ENCODE measurements around the gene SVEP1. TPM values are rescaled to one million over a fixed set of nuclear protein-coding genes. Genes with fewer than 3 reads are reported as not detected.

The SVEP1 gene
- total RNA-seq, 2 donors from 2014 or later: not detected

- Mint-ChIP-seq H3K4me1 (ENCODE audit: low read depth) (no peaks in the 10 kb centered on the region), H3K4me3 (no peak overlapping the region), H3K27me3 (ENCODE audit: low read depth) (no peaks in the 10 kb centered on the region)
Observed at GRCh38 chr9:110599468-110599867, 19.9 kb upstream of the SVEP1 start.

GRCh38 chr9:110592044-110592830 lies 12.7 kb upstream of the SVEP1 start:
- no peaks in the 10 kb centered on the region for H3K36me3 Mint-ChIP-seq (ENCODE audit: insufficient read depth in 2 of 2)
- ATAC-seq (replicated peaks in 1 of 2) (no peak), DNase-seq (no peak)
- H3K9me3 Mint-ChIP-seq: peaks cover 2 to 6% of the 10 kb centered on the region in 2 donors
- H3K27ac Mint-ChIP-seq: no peak overlapping the region
- H3K4me1 Mint-ChIP-seq (ENCODE audit: low read depth): no peaks in the 10 kb centered on the region
- no peaks in the 10 kb centered on the region for H3K27me3 Mint-ChIP-seq (ENCODE audit: low read depth)
- H3K4me3 Mint-ChIP-seq: no peak overlapping the region

More at GRCh38 chr9:110599468-110599867, 19.9 kb upstream of the SVEP1 start:
- Mint-ChIP-seq H3K36me3 (ENCODE audit: insufficient read depth in 2 of 2) (no peaks in the 10 kb centered on the region), H3K27ac (no peak overlapping the region), H3K9me3 (peaks cover 0 to 3% of the 10 kb centered on the region in 2 donors)
- DNase-seq (no peak), ATAC-seq (replicated peaks in 1 of 2) (no peak)

- Mint-ChIP-seq H3K27me3 (ENCODE audit: low read depth) (no peaks in the 10 kb centered on the region), H3K4me3 (no peak overlapping the region), H3K4me1 (ENCODE audit: low read depth) (no peaks in the 10 kb centered on the region), H3K9me3 (peaks cover 2 to 6% of the 10 kb centered on the region in 2 donors), H3K27ac (no peak overlapping the region), H3K36me3 (ENCODE audit: insufficient read depth in 2 of 2) (no peaks in the 10 kb centered on the region)
- no peak for ATAC-seq (replicated peaks in 1 of 2)
- DNase-seq: no peak
Observed at GRCh38 chr9:110591526-110591925, 12.0 kb upstream of the SVEP1 start.

DNA sequence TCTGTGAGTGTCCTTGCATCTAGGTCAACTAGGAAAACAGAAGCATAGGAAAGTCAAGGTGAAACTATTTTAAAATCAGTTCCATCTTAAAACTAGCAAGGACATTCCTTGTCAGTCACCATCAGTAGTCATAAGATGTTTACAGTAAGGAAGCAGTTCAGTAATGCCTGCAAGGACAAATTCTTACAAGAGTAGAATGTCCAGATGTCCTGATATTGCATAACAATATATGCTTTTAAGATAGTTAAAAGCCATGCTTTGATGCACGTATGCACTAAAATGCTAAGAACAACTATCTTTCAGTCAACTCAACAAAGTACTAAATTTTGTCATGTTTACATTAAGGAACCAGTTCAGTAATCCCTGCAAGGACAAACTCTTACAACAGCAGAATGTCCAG lies 11.3 kb upstream of the SVEP1 start:
- H3K9me3 Mint-ChIP-seq: peaks cover 3 to 6% of the 10 kb centered on the region in 2 donors
- no peak overlapping the region for H3K4me3 Mint-ChIP-seq
- ATAC-seq (replicated peaks in 1 of 2) (no peak), DNase-seq (no peak)
- H3K4me1 Mint-ChIP-seq (ENCODE audit: low read depth): no peaks in the 10 kb centered on the region
- H3K27ac Mint-ChIP-seq: no peak overlapping the region
- no peaks in the 10 kb centered on the region for H3K36me3 Mint-ChIP-seq (ENCODE audit: insufficient read depth in 2 of 2)
- H3K27me3 Mint-ChIP-seq (ENCODE audit: low read depth): no peaks in the 10 kb centered on the region

- H3K4me1 Mint-ChIP-seq (ENCODE audit: low read depth): no peaks in the 10 kb centered on the region
Observed at GRCh38 chr9:110588296-110588695, 8.8 kb upstream of the SVEP1 start.

GRCh38 chr9:110583237-110583636 lies 3.7 kb upstream of the SVEP1 start:
- ATAC-seq (replicated peaks in 1 of 2): no peak
- peaks cover 6% of the 10 kb centered on the region for H3K4me1 Mint-ChIP-seq (ENCODE audit: low read depth)
- H3K36me3 Mint-ChIP-seq (ENCODE audit: insufficient read depth in 2 of 2): peaks cover 2 to 3% of the 10 kb centered on the region in 2 donors
- H3K27me3 Mint-ChIP-seq (ENCODE audit: low read depth): peaks cover 31% of the 10 kb centered on the region
- peaks cover 2 to 3% of the 10 kb centered on the region in 2 donors for H3K9me3 Mint-ChIP-seq
- no peak overlapping the region for H3K27ac Mint-ChIP-seq
- H3K4me3 Mint-ChIP-seq: no peak overlapping the region
- no peak for DNase-seq

More at GRCh38 chr9:110588296-110588695, 8.8 kb upstream of the SVEP1 start:
- Mint-ChIP-seq H3K36me3 (ENCODE audit: insufficient read depth in 2 of 2) (no peaks in the 10 kb centered on the region), H3K4me3 (no peak overlapping the region), H3K27ac (no peak overlapping the region), H3K27me3 (ENCODE audit: low read depth) (no peaks in the 10 kb centered on the region), H3K9me3 (peaks cover 4 to 8% of the 10 kb centered on the region in 2 donors)
- DNase-seq: no peak
- ATAC-seq (replicated peaks in 1 of 2): no peak

- no peak for DNase-seq
- Mint-ChIP-seq H3K4me3 (no peak overlapping the region), H3K4me1 (ENCODE audit: low read depth) (peaks cover 6% of the 10 kb centered on the region), H3K36me3 (ENCODE audit: insufficient read depth in 2 of 2) (peaks cover 2 to 3% of the 10 kb centered on the region in 2 donors), H3K9me3 (peaks cover 1 to 2% of the 10 kb centered on the region in 2 donors), H3K27me3 (ENCODE audit: low read depth) (peaks cover 42% of the 10 kb centered on the region), H3K27ac (no peak overlapping the region)
- no peak for ATAC-seq (replicated peaks in 1 of 2)
Observed at GRCh38 chr9:110582156-110582555, 2.6 kb upstream of the SVEP1 start.

DNA sequence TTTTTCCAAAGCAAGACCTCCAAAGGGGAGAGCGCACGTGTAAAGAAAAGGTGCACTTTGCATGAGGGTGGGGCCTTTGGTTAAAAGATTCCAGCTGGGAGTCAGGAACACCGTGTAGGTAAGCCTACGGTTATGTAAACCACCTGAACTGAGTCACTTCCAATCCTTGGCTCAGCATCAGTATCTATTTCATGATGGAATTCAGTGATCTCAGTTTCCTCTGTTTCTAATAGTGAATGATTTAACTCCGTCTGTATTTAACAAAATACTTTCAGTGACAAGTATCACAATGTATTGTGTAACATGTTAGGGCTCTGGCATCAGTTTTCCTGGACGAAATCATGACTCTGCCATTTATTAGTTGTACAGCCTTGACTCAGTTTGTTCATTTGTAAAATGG lies 1.3 kb upstream of the SVEP1 start:
- Mint-ChIP-seq H3K4me1 (ENCODE audit: low read depth) (peaks cover 6% of the 10 kb centered on the region), H3K9me3 (peaks cover 1% of the 10 kb centered on the region in 2 donors), H3K4me3 (no peak overlapping the region), H3K36me3 (ENCODE audit: insufficient read depth in 2 of 2) (peaks cover 2 to 3% of the 10 kb centered on the region in 2 donors), H3K27me3 (ENCODE audit: low read depth) (peaks cover 45% of the 10 kb centered on the region), H3K27ac (no peak overlapping the region)
- ATAC-seq (replicated peaks in 1 of 2) (no peak), DNase-seq (no peak)

DNA sequence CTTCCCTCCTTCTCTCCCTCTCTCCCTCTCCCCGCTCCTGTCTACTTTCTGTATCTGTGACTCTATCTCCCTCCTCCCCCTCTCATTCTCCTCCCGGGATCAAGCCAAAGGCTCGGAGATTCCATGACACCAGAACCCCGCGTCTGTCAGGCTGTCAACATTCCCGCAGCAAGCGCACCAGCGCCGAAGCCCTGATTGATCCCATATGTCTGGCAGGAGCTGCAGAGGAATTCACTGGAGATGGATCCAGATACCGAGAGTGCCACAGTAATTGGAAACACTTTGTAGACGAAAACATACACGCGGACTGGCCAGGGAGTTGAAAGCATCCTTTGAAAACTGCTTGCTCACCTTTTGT lies 300 bp upstream of the SVEP1 start:
- ATAC-seq (replicated peaks in 1 of 2) (no peak), DNase-seq (no peak)
- Mint-ChIP-seq H3K36me3 (ENCODE audit: insufficient read depth in 2 of 2) (peaks cover 2 to 3% of the 10 kb centered on the region in 2 donors), H3K27ac (no peak overlapping the region), H3K27me3 (ENCODE audit: low read depth) (peaks cover 45% of the 10 kb centered on the region), H3K4me1 (ENCODE audit: low read depth) (peaks cover 6% of the 10 kb centered on the region), H3K4me3 (peak overlapping the region; percentile 44 to 73), H3K9me3 (no peaks in the 10 kb centered on the region)

GRCh38 chr9:110578575-110579033 lies 937 bp downstream of the SVEP1 start:
- H3K9me3 Mint-ChIP-seq: no peaks in the 10 kb centered on the region
- ATAC-seq (replicated peaks in 1 of 2) (no peak), DNase-seq (no peak)
- H3K4me1 Mint-ChIP-seq (ENCODE audit: low read depth): peaks cover 6% of the 10 kb centered on the region
- peaks cover 45% of the 10 kb centered on the region for H3K27me3 Mint-ChIP-seq (ENCODE audit: low read depth)
- peaks cover 2 to 3% of the 10 kb centered on the region in 2 donors for H3K36me3 Mint-ChIP-seq (ENCODE audit: insufficient read depth in 2 of 2)
- H3K4me3 Mint-ChIP-seq: peak overlapping the region; percentile 25 to 70
- no peak overlapping the region for H3K27ac Mint-ChIP-seq

DNA sequence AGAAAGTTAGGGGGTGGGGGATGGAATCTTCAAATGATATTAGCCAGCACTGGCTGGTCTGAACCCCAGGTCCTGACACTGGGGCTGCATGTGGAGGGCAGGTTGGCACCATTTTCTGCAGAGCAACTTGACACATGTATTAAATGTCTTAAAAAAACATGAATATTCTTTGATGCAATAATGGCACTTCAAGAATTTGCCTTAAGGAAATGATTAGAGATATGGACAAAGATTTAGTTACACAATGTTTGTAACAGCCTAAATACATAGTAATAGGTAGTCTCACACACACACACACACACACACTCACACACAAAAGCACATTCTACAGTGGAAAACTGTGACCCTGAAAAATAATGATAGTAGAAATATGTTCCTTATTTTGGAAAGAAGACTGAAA lies 3.6 kb downstream of the SVEP1 start:
- H3K9me3 Mint-ChIP-seq: no peaks in the 10 kb centered on the region
- H3K4me3 Mint-ChIP-seq: no peak overlapping the region
- no peak for ATAC-seq (replicated peaks in 1 of 2)
- peaks cover 40% of the 10 kb centered on the region for H3K27me3 Mint-ChIP-seq (ENCODE audit: low read depth)
- no peak for DNase-seq
- no peak overlapping the region for H3K27ac Mint-ChIP-seq
- peaks cover 2 to 3% of the 10 kb centered on the region in 2 donors for H3K36me3 Mint-ChIP-seq (ENCODE audit: insufficient read depth in 2 of 2)
- H3K4me1 Mint-ChIP-seq (ENCODE audit: low read depth): peaks cover 6% of the 10 kb centered on the region

DNA sequence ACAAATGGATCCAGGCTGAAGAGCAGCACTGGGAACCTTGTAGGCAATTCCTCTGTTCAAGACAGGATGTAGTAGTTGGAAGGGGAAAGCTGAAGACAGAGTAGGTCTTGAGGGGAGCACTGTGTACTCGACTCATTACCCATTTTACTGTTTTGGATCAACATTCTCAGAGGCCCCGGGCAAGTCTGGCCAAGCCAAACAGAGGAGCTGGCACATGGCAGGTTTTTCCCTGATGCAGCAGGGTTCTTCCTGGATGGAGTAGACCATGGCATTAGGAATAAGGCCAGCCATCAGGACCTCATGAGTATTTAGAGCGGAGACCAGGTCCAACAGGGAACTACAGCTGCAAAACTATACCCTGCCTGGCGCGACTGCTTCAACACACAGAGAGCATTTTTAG lies 4.4 kb downstream of the SVEP1 start:
- peaks cover 6% of the 10 kb centered on the region for H3K4me1 Mint-ChIP-seq (ENCODE audit: low read depth)

DNA sequence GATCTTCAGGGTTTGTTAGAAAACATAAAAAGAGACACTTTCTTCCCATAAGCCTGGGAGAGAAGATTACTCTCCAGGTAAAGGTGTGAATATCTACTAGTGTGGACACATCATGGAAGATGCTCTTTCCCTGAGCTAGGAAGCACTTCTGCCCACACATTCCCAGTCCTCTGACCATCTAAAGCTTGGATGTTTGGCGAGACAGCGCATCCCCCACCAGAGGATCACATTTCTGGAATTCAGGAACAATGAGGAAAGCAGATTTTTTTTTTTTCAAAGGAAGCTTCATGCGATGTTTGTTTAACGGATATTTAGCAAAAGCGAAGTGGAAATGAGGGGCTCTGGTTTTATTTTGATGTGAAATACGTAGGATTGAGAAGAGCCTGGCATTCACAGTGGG lies 6.2 kb downstream of the SVEP1 start:
- no peak for DNase-seq
- Mint-ChIP-seq H3K36me3 (ENCODE audit: insufficient read depth in 2 of 2) (no peaks in the 10 kb centered on the region), H3K4me1 (ENCODE audit: low read depth) (no peaks in the 10 kb centered on the region), H3K27me3 (ENCODE audit: low read depth) (peaks cover 14% of the 10 kb centered on the region), H3K9me3 (no peaks in the 10 kb centered on the region), H3K27ac (no peak overlapping the region), H3K4me3 (no peak overlapping the region)
- no peak for ATAC-seq (replicated peaks in 1 of 2)

More for the DNA sequence above, 4.4 kb downstream of the SVEP1 start:
- H3K4me3 Mint-ChIP-seq: no peak overlapping the region
- ATAC-seq (replicated peaks in 1 of 2): no peak
- no peaks in the 10 kb centered on the region for H3K9me3 Mint-ChIP-seq
- H3K36me3 Mint-ChIP-seq (ENCODE audit: insufficient read depth in 2 of 2): peaks cover 1 to 3% of the 10 kb centered on the region in 2 donors
- H3K27me3 Mint-ChIP-seq (ENCODE audit: low read depth): peaks cover 32% of the 10 kb centered on the region
- DNase-seq: no peak
- H3K27ac Mint-ChIP-seq: no peak overlapping the region

All from activated T-cell treated with anti-CD3 and anti-CD28 coated beads, Interleukin-2, amount 50 U/mL, for 72 hours (primary cell).